HG03354 (cell line): ENCODE results near the gene CALR3.

ENCODE experiments used
- ATAC-seq: cut with Tn5 transposase; IDR thresholded peaks from one replicate; pipeline ENCODE4 v1.9.1; 2021; ENCODE audit warnings: mild to moderate bottlenecking; ENCODE audit not compliant: unreplicated experiment, poor library complexity, severe bottlenecking

Gene CALR3

GRCh38 chr19:16441661-16442162 lies 54.3 kb downstream of the CALR3 start:
- ATAC-seq, result no peak

GRCh38 chr19:16436780-16437332 lies 59.1 kb downstream of the CALR3 start:
- ATAC-seq, result no peak

DNA sequence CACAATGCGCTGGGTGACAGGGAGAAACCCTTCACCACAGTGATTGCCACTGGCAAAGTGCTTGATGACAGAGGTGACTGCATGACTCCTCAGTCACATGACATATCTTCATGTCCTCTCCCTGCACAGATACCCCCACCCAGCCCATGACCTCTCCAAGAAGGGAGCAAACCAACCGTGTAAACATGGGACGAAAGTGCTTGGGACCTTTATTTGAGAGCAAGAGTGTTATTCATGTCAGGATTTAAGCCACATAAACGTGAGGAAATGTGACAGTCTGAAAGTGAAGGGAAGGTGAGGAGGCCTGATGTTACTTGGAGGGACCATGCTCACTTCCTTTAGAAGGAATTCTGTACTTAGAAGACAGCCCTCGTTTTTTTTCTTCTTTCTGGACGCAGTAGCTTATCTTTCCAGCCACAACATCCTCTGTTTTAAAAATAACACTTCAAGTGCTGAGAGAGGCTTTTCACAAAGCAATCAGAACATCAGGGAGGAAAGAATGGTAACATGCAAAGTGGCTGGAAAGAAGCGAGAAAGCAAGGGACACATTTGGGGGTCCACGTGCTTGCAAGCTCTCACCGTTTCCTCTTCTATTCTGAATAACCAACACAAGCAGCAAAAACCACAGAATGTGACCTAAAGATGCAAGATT lies 59.8 kb downstream of the CALR3 start:
- no peak for ATAC-seq

- no peak for ATAC-seq
These were observed 60.6 kb downstream of the CALR3 start for GRCh38 chr19:16435238-16435917.

- no peak for ATAC-seq
These were observed 62.0 kb downstream of the CALR3 start for GRCh38 chr19:16433986-16434385.

DNA sequence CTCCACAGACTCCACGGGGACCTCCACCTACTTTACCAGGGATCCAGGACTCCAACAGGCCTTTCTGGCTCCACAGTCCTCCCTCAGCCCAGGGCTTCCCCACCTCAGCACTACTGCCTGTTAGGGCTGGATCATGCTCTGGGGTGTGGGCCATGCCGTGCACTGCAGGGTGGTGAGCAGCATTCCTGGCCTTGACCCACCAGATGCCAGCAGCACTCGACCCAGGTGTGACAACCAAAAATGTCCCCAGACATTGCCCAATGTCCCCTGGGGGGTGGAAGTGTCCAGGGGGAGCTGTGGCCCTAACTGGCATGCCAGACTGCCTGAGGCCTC lies 66.2 kb downstream of the CALR3 start:
- no peak for ATAC-seq

DNA sequence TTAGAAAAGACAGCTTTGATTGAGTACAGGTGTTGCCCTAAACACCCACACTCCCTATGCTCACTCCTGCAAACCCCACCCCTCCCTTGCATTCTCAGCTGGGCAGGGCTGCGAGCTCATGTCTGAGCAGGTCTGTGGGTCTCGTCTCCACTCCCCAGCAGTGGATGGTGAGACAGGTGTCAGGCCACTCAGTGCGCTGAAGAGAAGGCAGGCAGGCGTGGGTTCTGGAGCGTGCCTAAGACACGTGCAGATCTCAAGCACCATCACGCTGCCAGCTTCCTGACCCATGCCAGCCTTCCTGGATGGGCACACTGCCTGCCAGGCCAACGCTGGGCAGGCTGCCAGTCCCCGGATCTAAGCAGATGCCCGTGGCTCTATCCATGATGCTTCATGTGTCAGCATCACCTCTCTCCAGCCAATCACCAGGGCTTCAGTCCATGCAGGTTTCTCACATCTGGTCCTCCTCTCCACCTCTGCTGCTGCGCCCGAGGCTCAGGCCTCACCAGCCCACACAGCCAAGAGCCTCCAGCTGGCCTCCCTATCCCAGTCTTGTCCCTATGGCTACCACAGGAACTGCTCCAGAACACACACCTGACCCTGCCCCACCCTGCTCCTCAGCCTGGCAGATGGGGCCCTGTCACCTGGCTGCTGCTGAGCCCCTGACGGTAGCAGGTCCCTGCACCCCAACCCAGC lies 66.8 kb downstream of the CALR3 start:
- no peak for ATAC-seq
